Stomach (tissue), 4 donors: ENCODE results near the gene SIK2.

Experiments used
- CTCF ChIP-seq, 7 experiments: fragments of 450-650 bp in 4 of 7; fragments of 200-600 bp in 3 of 7; sonication (generic) in 3 of 7; IDR thresholded peaks; one replicate each; pipeline ENCODE4 v1.5.1; 2016 to 2019; ENCODE audit warnings: antibody characterized with exemption in 7 of 7, control low read depth in 2 of 7, mild to moderate bottlenecking in 1 of 7
- EP300 ChIP-seq: sonication (generic); formaldehyde crosslinking; IDR thresholded peaks from one replicate; pipeline ENCODE4 v1.6.1; 2017; ENCODE audit warnings: antibody characterized with exemption
- POLR2A ChIP-seq, 4 donors: fragments of 450-650 bp; IDR thresholded peaks; one replicate each; pipeline ENCODE4 v1.6.1; 2016; ENCODE audit warnings: antibody characterized with exemption in 4 of 4, control low read depth in 2 of 4, mild to moderate bottlenecking in 1 of 4, moderate library complexity in 1 of 4
- POLR2AphosphoS5 ChIP-seq, 3 donors: sonication (generic); formaldehyde crosslinking; IDR thresholded peaks; one replicate each; pipeline ENCODE4 v1.6.1; 2016; ENCODE audit warnings: antibody characterized with exemption in 3 of 3

GRCh38 chr11:111694851-111695250, 92.6 kb downstream of the SIK2 start:
- no peak for TF ChIP-seq CTCF (IDR thresholded peaks at IDR 0.05)
- TF ChIP-seq EP300, result no peak
- no peak for TF ChIP-seq POLR2A (IDR thresholded peaks at IDR 0.05)
- peak in 2 of 3 donors; percentile 30 to 68 for TF ChIP-seq POLR2AphosphoS5 (IDR thresholded peaks at IDR 0.05)
